ENCODE data around the gene ARFRP1. TPM values are rescaled to one million over a fixed set of nuclear protein-coding genes. Genes with fewer than 3 reads are reported as not detected.

The ARFRP1 gene
- total and polyA plus RNA-seq, 2 of the 13 experiments (the other 11 are each of a cell fraction or from before 2014, with no cell fraction given): 32.0 to 51.1 TPM

DNA sequence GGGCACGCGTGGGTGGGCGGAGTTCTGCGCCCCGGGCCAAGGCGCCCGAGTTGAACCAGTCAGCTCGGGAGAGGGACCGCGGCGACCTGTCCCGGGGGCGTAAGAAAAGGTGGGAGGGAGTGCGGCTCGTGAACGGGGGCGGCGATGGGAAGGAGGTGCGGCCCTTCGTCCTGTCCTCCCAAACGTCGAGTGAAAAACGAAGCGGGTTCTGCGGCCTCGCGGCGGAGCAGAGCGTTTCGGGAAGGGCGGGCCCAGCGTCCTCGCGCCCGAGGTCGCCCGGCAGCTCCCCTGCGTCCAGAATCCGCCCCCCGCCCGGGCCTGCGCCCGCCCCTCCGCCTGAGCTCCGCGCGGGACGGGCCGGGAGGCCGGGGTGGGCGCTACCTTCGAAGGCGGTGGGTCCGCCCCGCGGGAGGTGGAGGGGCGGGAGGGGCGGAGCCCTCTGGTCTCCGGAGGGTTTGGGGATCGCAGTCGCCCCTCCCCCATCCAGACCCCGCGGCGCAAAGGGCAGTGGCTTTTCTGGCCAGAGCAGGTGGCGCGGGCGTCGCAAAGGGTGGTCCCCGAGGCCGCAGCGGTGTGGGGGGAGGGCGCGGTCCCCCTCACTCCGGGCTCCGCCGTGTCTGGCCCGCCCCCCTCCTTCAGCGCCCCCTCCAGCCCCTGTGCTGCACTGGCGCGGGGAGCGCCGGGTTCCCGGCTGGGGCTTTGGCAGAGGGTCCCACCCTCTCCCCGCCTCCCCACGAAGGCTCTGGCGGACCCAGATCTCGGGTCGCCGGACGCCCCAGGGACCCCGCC lies 55.4 kb downstream of the ARFRP1 start (continued):
- TF ChIP-seq ZFP37 (CRISPR knock-in tag; IDR thresholded peaks at IDR 0.05; ENCODE audit: borderline replicate concordance) (0 out of 2 replicates have a peak, but pooled peaks have one; percentile 44), ZNF33A (CRISPR knock-in tag; IDR thresholded peaks at IDR 0.05; ENCODE audit: borderline replicate concordance) (no peak), PLRG1 (conservative IDR thresholded peaks at IDR 0.05) (no peak), NCOA1 (CRISPR knock-in tag; IDR thresholded peaks at IDR 0.05) (no peak), CREB1 (IDR thresholded peaks at IDR 0.05) (no peak), CREB1 (CRISPR knock-in tag; IDR thresholded peaks at IDR 0.05) (no peak), ZNF749 (CRISPR knock-in tag; IDR thresholded peaks at IDR 0.05; ENCODE audit: borderline replicate concordance) (no peak), BHLHE40 (IDR thresholded peaks at IDR 0.05; ENCODE audit: low read length) (no peak), ZNF564 (CRISPR knock-in tag; IDR thresholded peaks at IDR 0.05) (no peak)
- TF ChIP-seq, protein P1, sequence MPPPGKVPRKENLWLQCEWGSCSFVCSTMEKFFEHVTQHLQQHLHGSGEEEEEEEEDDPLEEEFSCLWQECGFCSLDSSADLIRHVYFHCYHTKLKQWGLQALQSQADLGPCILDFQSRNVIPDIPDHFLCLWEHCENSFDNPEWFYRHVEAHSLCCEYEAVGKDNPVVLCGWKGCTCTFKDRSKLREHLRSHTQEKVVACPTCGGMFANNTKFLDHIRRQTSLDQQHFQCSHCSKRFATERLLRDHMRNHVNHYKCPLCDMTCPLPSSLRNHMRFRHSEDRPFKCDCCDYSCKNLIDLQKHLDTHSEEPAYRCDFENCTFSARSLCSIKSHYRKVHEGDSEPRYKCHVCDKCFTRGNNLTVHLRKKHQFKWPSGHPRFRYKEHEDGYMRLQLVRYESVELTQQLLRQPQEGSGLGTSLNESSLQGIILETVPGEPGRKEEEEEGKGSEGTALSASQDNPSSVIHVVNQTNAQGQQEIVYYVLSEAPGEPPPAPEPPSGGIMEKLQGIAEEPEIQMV (CRISPR knock-in tag; IDR thresholded peaks at IDR 0.05; ENCODE audit: low read depth): 0 out of 2 replicates have a peak, but pooled peaks have one; percentile 39
- TF ChIP-seq, protein P2, sequence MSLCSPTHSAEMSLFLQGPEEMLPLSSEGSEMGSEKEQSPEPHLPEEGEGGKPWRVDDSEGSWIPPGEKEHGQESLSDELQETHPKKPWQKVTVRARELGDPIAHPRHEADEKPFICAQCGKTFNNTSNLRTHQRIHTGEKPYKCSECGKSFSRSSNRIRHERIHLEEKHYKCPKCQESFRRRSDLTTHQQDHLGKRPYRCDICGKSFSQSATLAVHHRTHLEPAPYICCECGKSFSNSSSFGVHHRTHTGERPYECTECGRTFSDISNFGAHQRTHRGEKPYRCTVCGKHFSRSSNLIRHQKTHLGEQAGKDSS (CRISPR knock-in tag; IDR thresholded peaks at IDR 0.05; ENCODE audit: borderline replicate concordance, low read depth): no peak
- TF ChIP-seq, protein P3, sequence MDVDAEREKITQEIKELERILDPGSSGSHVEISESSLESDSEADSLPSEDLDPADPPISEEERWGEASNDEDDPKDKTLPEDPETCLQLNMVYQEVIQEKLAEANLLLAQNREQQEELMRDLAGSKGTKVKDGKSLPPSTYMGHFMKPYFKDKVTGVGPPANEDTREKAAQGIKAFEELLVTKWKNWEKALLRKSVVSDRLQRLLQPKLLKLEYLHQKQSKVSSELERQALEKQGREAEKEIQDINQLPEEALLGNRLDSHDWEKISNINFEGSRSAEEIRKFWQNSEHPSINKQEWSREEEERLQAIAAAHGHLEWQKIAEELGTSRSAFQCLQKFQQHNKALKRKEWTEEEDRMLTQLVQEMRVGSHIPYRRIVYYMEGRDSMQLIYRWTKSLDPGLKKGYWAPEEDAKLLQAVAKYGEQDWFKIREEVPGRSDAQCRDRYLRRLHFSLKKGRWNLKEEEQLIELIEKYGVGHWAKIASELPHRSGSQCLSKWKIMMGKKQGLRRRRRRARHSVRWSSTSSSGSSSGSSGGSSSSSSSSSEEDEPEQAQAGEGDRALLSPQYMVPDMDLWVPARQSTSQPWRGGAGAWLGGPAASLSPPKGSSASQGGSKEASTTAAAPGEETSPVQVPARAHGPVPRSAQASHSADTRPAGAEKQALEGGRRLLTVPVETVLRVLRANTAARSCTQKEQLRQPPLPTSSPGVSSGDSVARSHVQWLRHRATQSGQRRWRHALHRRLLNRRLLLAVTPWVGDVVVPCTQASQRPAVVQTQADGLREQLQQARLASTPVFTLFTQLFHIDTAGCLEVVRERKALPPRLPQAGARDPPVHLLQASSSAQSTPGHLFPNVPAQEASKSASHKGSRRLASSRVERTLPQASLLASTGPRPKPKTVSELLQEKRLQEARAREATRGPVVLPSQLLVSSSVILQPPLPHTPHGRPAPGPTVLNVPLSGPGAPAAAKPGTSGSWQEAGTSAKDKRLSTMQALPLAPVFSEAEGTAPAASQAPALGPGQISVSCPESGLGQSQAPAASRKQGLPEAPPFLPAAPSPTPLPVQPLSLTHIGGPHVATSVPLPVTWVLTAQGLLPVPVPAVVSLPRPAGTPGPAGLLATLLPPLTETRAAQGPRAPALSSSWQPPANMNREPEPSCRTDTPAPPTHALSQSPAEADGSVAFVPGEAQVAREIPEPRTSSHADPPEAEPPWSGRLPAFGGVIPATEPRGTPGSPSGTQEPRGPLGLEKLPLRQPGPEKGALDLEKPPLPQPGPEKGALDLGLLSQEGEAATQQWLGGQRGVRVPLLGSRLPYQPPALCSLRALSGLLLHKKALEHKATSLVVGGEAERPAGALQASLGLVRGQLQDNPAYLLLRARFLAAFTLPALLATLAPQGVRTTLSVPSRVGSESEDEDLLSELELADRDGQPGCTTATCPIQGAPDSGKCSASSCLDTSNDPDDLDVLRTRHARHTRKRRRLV (CRISPR knock-in tag; IDR thresholded peaks at IDR 0.05): 0 out of 2 replicates have a peak, but pooled peaks have one; percentile 8
